Measurements from ENCODE around the gene PIMREG.
"Not testable (repeated sequence)": the region's sequence is repeated elsewhere in the genome, so short reads cannot be mapped to it uniquely, and the experiment has no call there.

PIMREG gene

GRCh38 chr17:6480303-6480675 lies 36.0 kb downstream of the PIMREG start:
- H3K4me3 ChIP-seq (ENCODE audit: low read length), result no peak overlapping the region
- no peak for TF ChIP-seq CTCF (conservative IDR thresholded peaks at IDR 0.05; ENCODE audit: low read length)
- DNase-seq (ENCODE audit: low read depth), result no peak

DNA sequence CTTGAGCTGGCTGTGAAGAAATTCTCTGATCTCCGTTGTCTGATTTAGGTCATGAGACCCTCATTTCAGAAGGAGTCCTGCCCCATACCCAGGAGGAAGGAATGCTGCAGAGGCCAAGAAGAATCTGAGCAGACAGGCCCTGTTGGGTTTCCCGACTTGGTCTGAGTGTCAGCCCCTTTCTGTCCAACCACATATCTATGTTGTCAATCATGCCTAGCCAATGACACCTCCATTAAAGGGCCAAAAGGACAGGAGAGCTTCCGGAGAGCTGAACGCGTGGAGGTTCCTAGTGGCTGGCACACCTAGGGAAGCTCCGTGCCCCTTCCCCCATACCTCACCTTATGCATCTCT lies 37.8 kb downstream of the PIMREG start:
- DNase-seq (ENCODE audit: low read depth), result no peak
- H3K4me3 ChIP-seq (ENCODE audit: low read length), result no peak overlapping the region
- TF ChIP-seq CTCF (conservative IDR thresholded peaks at IDR 0.05; ENCODE audit: low read length), result no peak

DNA sequence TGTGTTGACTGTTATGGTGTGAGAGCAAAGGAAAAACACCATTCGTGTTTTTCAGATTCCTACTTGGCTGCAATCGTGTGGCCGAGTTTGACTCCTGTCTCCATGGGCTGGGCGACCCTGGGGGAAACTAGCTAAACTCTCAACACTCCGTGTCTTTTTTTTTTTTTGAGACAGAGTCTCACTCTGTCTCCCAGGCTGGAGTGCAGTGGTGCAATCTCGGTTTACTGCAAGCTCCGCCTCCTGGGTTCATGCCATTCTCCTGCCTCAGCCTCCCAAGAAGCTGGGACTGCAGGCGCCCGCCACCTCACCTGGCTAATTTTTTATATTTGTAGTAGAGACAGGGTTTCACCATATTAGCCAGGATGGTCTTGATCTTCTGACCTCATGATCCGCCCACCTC lies 38.5 kb downstream of the PIMREG start:
- H3K4me3 ChIP-seq (ENCODE audit: low read length); DNase-seq (ENCODE audit: low read depth): not testable (repeated sequence)

DNA sequence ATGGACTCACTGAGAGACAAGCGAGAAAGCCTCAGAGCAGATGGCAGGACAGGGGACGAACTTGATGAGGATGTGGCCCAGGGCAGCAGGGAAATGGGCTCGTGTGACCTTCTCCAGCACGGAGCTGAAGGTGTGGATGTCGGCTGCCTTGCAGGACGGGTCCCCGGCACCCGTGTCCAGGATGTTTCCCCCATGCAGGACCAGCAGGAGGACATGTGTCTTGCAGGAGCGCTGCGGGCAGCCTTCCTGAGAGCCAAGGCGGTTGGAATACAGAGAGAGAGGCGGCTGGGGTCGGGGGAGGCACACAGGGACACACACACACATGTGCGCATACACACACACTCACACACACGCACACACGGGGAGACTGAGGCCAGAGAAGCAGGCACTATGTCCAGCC lies 39.3 kb downstream of the PIMREG start:
- no peak for DNase-seq (ENCODE audit: low read depth)
- no peak overlapping the region for H3K4me3 ChIP-seq (ENCODE audit: low read length)
- TF ChIP-seq CTCF (conservative IDR thresholded peaks at IDR 0.05; ENCODE audit: low read length), result no peak

DNA sequence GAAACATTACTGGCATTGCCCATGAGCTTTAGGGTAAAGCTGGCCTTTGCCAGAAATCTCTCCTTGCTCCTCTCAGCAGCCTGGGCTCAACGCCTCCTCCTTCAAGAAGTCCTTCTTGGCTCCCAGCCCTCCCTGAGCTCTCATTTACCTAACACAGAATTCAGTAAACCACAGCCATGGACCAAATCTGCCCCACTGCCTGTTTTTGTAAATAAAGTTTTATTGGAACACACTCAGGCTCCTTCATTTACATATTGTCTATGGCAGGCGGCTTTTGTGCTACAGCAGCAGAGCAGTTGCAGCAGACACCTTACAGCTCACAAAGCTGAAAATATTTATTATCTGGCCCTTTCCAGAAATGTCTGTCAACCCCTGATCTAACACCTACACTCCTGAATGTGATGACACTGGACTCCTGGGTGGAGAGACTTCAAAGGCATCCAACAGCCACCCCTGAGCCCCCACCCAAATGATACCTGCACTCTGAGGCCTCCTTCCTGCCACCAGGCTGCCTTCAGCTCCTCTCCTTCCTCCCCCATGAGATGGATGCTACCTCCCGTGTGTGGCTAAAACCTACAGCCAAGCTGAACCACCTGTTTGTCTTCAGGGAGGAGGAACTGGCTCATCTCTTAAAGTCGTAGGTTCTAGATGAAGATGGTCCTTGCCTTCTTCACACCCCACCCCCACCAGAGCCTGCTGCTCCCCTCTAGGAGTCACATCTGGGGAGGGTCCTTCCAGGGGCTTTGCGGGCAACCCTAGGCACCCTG lies 41.6 kb downstream of the PIMREG start:
- no peak for TF ChIP-seq CTCF (conservative IDR thresholded peaks at IDR 0.05; ENCODE audit: low read length)
- H3K4me3 ChIP-seq (ENCODE audit: low read length), result no peak overlapping the region
- DNase-seq (ENCODE audit: low read depth), result no peak

DNA sequence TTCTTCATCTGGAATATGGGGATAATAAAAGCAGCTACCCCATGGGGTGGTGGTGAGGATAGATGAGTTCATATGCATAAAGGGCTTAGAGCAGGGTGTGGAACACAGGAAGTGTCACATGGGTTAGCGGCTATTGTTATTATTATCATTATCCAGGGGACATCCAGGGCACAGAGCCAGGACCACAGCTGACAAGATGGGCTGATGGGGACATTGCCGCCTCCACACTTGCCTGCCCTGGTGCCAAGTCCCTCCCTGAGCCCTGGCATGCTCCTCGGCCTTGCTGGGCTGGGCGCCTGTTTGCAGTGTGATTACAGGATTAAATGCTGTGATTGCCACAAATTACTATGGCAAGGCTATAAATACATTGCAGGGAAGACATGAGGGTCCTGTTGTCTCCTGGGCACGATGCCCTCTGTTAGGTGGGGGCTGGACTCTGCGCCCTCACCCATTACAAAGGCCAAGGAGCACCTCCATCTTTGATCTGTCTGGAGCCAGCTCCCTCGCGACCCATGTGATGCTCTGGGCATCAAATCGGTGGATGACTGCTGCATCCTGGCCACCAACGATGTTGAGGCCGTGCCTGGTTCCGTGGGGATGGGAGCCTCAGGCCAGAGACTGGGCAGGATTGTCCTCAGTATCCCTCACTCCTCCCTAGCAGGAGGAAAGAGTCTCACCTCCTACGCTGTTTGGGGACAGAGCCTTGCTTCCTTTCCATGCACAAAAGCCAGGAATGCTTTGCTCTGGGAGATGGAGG lies 43.2 kb downstream of the PIMREG start:
- no peak overlapping the region for H3K4me3 ChIP-seq (ENCODE audit: low read length)
- DNase-seq (ENCODE audit: low read depth), result no peak
- no peak for TF ChIP-seq CTCF (conservative IDR thresholded peaks at IDR 0.05; ENCODE audit: low read length)

- TF ChIP-seq CTCF (conservative IDR thresholded peaks at IDR 0.05; ENCODE audit: low read length), result no peak
- DNase-seq (ENCODE audit: low read depth), result no peak
- H3K4me3 ChIP-seq (ENCODE audit: low read length), result no peak overlapping the region
These were observed 43.8 kb downstream of the PIMREG start for GRCh38 chr17:6488008-6488539.
